HG03442 (cell line): ENCODE data around the gene DNMT3A.
"Not testable (repeated sequence)": the region's sequence is repeated elsewhere in the genome, so short reads cannot be mapped to it uniquely, and the experiment has no call there.

Source experiments
- ATAC-seq: cut with Tn5 transposase; IDR thresholded peaks from one replicate; pipeline ENCODE4 v1.9.1; 2021; ENCODE audit warnings: mild to moderate bottlenecking, moderate library complexity; ENCODE audit not compliant: unreplicated experiment

The DNMT3A gene

DNA sequence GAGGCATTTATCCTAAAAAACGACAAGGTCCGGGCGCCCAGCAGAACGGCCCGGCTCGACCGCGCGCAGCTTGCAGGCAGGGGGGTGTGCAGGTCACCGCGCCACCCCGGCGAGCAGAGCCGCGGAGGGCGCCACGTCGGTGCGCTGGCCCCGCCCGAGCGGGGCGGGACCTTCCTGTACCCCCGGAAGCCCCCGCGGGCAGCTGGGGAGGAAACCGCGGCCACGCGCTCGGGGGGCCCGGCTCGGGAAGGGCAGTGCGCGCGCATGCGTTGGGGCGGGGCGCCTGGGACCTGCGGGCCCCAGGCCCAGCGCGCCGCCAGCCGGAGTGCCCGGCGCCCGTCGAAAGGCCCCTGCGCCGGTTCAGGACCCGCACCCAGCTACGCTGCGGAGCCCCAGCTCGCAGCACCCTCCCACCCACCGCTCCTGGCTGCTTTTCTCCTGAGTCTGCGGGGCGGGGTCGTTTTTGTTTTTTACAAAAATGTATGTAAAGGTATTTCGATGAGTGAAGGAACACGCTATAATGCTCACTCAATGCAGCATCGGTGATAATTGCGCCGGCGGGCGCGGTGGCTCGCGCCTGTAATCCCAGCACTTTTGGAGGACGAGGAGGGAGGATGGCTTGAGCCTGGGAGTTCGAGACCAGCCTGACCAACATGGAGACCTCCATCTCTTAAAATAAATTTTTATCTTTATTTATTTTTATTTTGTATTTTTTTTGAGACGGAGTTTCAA is 125.6 kb downstream of the DNMT3A start:
- peak; percentile 81 for ATAC-seq

DNA sequence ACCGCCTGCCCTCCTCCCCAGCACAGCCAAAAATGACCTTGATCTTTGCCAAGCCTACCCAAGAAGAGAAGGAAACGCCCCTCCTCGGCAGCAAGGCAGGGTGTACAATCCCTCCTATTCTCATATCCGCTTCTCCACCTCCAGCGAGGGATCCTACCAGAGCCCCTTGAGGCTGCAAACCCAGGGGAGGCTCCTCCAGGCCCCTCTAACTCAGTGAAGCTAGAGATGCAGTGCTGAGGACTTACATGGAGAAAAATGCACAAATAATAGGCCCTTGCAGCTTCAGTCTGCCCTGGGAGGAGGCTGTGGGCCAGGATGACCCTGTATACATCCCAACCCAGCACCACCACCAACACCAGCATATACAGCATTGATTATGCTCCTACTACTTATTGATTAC is 126.5 kb downstream of the DNMT3A start:
- ATAC-seq = no peak

DNA sequence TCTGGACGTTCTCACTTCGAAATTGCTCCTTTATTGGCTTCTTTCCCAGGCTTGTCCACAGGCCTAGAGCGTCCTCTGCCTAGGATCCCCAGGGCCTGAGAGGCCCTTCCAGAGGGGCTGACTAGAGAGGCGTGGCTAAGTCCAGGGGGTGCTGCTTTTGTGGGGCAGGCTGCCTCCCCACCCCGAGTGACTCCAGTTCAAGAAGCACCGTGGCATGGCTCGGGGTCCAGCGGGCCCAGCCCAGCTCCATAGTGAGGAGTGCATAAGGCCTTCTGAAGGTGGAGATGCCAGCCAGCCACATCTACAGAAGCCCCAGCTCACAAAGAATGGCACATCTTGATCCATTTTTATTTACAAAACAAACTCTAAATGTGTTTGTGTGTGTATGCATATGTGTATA is 128.5 kb downstream of the DNMT3A start:
- no peak for ATAC-seq

DNA sequence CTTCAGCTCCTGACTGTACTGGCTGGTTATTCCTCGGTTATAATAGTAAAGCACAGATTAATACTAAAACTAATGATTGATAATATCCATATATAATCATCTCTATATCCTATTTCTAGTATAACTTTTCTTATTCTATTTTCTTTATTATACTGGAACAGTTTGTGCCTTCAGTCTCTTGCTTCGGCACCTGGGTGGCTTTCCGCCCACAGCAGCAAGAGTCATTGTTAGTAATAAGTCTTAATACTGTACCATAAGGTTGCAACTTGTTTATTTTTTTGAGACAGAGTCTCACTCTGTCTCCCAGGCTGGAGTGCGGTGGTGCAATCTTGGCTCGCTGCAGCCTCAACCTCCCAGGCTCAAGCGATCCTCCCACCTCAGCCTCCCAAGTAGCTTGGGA is 130.8 kb downstream of the DNMT3A start:
- ATAC-seq = not testable (repeated sequence)

DNA sequence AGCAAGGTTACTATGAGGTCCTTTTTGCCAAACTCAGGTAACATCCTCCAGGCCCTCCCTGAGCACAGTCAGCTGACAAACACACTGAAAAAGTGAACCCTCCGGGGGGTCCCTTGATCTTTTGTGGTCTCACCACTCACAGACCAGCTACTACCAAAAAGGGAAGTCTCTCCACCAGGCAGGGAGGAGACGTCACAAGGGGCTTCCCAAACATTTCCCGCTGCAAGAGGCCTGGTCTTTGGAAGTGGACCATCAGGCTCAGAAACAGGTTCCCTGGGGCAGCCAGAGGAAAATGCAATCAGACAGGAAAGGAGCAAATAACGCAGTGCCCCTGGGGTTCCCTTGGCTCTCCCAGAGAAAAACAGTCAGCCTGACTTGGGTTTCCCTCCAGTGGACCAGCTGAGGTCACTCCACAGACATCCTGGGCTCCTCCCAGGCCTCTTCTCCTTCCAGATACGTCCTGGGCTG is 134.6 kb downstream of the DNMT3A start:
- no peak for ATAC-seq

DNA sequence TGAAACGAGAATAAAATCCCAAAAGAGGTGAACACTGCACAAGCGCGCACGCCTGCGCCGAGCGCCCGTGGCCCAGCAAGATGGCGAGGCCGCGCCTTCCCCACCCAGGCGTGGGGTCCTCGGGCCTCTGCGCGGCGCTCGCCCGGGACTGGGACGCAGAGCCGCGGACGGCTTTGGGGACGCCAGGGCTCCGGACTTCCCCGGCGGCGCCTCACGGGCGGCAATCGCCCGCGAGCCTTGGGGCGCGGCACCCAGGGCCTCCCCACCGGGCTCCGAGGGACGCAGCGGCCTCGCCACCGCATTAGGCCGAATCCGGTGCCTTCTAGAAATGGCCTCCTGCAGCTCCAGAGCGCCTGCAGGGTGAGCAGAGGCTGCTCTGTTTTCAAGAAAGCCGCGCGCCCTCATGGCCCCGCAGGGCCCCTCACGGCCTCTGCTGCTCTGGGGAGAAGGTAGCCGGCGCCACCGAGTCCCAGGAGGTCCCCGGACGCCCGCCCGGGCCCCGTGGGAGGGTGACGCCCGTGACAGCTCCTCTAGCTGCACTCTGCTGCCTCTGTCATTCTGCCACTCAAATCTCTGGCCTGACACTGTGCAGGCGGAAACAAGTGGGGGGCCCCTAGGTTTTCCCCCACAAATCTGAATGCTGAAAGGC is 137.4 kb downstream of the DNMT3A start:
- ATAC-seq = peak; percentile 46

DNA sequence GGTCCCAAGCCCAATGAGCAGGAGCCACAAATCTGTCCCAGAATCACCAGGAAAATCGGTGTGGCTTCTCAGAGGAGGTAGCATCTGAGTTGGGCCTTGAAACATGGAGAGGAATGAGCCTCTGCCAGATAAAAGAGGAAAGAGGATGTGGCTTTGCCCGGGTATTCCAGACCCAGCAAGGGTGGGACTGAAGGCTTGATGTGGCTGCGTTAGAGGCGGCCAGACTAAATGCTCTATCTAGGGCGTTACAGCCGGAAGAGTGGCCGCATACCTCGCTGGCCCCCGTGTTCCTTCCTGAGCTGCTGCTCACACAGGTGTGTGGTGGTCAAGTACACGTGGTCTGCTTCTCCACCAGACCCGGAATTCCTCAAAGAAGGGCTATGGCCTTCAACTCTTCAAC is 139.4 kb downstream of the DNMT3A start:
- ATAC-seq = no peak

DNA sequence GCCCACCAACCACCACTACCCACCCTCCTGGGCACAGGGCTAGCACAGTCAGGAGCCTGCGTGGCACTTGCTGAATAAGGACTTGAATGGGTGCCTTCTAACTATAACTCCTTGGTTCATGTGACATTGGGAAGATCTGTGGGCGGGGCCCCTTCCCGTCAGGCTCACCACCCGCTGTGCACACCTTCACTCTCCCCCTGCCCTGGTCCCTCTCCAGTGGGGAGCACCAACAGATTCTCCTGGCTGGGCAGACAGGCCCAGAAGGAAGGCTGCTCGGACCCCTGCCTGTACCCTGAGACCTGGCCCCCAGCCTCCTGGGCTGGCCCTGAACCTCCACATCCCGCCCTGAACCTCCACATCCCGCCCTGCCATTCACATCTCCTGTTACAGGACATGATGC is 139.9 kb downstream of the DNMT3A start:
- no peak for ATAC-seq

DNA sequence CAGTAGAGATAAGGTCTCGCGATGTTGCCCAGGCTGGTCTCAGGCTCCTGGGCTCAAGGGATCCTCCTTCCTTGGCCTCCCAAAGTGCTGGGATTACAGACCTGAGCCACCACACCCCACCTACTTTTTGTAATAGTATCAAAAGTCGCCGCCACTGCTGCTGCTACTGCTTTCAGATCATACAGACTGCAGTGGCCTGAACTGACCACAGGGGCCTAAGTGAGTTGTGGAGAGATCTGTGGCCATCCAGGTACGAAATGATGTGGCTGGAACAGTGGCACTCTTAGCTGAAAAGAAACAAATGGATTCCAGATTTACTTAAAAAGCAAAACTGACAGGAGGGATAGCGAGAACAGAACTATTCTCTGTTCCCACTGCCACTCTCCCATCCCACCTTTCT is 140.5 kb downstream of the DNMT3A start:
- no peak for ATAC-seq

DNA sequence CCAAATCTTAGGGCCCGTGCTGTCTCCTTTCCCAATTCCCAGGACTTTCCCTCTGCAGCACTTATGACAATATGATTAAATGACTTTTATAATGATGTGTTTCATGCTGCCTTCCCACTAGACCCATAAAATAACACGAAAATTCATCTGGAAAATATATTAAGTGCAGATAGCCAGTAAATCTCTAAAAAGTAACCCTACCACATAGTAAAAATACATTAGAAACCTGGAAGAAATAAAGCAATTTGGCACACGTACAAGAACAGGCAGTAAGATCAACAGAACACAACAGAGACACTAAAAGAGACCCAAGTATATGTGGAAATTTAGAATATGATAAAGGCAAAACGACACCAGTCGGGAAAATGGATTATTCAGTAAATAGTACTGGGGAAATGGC is 143.1 kb downstream of the DNMT3A start:
- no peak for ATAC-seq

DNA sequence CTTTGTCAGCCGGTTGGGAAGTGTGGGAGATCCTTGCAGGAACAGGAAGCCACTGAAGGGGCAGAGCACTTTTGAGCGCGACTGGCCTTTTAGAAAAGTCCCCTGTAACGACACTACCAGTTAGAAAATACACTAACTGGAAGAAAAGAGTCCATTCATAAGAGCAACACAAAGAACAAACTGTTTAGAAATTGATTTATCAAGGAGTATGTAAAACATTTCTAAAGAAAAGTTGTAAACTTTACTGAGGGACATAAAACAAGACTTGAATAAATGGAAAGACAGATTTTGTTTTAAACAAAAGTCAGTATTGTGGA is 143.6 kb downstream of the DNMT3A start:
- ATAC-seq = no peak

DNA sequence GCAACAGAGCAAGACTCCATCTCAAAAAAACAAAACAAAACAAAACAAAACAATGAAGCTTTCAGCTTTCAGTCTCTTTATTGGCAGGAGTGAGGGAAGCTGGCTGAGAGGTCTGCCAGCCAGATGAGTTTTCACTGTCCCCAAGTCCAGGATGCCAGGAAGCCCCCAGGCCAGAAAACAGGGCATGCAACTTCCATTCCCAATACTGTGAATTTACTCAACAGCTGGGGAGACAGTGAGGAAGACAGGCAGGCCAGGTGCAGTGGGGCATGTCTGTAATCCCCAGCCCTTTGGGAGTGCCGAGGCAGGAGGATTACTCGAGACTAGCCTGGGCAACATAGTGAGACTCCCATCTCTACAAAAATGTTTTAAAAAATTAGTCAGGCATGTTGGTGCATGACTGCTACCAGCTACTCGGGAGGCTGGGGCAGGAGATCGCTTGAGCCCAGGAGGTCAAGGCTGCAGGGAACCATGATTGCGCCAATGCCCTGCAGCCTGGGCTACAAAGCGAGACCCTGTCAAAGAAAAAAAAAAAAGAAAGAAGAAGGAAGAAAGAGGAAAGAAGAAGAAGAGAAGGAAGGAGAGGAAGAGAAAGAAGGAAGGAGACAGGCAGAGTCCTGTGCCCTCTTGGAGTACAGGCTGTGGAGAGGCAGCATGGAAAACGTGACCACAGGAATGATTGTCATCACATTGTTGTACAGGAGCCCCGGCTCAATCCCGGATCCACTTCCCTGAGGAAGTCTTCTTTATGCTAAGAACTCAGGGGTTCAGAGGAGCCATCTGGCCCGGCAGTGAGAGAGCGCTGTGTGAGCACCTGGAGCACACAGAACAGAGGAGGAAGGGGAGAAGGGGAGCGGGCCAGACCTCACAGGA is 144.2 kb downstream of the DNMT3A start:
- no peak for ATAC-seq

DNA sequence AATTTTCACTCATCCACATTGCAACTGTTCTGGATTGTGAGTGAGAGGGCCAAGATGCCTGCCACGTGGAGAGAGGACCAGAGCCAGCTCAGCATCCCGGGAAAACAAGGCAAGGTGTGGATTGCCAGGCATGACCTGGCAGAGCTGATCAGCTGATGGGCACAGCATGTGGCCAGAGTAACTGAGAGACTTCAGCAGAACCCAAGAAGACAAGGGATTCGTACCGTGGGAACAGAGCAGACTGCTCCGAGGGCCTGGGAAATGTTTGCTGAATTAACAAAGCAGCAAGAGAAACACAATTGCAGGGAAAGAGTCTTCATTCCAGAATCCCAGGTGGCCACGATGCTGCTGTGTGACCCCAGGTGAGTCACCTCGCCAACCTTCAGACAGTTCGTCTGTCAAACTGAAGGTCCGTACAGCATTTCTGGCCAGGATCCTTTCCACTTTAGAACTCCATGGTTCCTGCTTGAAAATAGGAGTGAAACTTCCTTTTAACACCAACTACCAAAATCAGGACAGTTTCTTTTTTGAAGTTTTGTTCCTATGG is 147.1 kb downstream of the DNMT3A start:
- no peak for ATAC-seq

DNA sequence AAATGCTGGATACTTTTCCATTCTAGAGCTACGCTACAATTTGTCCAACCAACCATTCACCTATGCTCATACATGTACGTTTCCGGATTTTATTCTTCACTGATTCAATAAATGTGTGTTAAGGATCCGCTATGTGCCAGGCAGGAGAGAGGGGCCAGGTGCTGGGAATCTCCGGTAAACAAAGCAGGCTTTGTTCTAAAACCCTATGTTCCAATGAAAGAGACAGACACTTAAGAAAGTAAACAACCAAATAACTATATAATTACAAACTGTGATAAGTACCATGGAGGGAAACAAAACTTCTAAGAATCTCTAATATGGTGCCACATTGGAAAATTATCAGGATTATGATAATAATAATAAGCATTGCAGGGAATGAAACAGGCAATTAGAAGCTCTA is 151.2 kb downstream of the DNMT3A start:
- ATAC-seq = no peak

DNA sequence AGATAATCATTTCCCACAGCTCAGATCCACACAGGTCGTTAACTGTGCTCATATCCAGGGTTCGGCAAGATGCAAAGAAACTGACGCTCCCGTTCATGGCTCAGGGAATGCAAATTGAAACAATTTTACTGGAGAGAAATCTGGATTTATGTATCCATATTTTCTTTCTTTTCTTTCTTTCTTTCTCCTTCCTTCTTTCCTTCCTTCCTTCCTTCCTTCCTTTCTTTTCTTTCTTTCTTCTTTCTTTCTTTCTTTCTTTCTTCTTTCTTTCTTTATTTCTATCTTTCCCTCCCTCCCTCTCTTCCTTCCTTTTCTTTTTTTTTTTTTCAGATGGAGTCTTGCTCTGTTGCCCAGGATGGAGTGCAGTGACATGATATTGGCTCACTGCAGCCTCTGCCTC is 153.3 kb downstream of the DNMT3A start:
- ATAC-seq = no peak

DNA sequence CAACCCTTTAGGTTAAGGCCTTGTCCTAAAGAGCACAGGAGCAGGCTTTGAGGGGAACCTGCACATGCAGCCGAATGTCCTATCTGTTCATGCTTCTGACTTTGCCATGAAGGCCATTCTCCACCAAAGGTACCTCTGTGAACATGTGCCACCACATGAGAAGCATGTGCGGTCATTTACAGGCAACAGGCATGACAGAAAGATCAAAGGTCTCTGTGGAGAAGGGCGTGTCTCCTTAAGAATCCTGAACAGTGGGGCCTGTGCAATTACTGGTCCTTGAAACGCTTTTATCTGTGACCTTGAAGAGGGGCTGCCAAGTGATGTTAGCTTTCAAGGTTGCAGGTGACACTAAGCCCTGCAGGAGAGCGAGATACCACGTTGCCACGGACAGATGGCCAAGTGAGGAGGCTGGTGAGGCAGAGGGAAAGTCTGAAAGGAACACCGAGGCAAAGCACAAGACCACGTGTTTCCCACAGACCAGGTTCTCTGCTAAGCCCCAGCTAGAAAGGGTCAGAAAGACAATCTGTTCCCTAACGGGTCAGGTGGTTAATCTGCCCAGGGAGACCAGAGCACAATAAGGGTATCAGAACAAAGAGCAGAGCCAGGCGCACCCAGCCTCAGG is 153.9 kb downstream of the DNMT3A start:
- ATAC-seq = no peak

DNA sequence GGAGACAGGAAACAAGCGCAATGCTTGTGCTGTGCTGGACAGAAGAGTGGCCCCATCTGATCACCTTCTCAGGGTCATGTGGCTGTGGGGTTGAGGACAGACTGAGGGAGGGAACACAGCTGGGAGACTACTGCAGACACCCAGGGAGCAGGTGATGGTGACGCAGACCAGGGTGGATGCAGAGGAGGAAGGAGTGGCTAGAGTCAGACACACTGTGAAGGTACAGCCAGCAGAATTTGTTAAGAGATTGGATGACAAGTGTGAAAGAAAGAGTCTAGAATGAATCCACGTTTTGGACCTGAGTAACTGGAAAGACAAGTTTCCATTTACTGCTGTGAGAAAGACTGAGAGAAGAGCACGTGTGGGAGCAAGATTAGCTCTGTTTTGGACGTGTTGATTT is 157.5 kb downstream of the DNMT3A start:
- ATAC-seq = no peak

DNA sequence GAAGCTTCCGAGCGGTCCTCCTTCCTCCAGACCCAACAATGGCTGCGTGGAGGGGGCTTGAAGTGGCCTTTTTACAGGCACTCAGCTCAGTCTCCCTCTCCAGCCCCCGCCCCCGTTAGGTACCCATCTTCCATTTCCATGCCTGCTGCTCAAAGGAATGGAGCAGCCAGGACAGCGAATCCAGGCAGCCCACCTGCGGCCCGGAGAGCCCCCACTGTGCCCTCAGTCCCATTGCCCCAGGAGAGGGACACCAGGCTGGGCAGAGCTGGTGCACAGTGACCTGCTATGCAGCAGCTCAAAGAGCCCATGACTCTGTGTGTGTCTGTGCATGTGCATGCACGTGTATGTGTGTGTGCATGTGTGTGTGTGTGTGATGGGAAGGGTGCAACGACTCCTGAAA is 162.7 kb downstream of the DNMT3A start:
- no peak for ATAC-seq
